ENCODE data around the gene TTC34.
"Not testable (repeated sequence)": the region's sequence is repeated elsewhere in the genome, so short reads cannot be mapped to it uniquely, and the experiment has no call there.

The TTC34 gene

DNA sequence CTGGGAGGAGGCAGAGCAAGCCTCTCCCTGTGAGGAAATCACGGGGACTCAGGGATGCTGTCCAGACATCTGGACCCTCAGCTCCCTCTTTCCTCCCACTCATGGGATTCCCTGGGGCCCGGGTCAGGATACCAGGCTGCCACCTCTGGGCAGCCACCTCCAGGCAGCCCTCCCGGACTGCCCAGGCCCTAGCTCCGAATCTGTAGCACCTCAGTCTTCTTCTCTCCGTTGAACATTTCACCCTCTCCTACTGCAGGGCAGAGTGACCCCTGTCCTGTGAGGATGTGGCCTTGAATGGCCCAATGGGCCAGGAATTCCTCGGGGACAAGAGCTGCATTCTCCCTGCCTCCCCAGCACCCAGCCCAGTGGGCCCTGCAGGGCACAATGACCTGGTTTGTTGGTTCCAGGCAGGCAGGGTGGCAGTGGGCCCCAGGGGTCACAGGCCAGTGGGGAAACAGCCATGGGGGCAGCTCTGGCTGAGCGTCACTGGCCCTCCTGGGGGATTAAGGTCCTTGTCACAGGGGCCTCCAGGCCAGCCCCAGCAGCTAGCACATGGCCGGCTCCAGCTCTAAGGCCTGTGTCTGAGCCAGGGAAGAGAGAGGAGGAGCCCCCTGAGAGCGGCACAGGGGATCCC lies 9.5 kb upstream of the TTC34 start:
- no peak for DNase-seq

DNA sequence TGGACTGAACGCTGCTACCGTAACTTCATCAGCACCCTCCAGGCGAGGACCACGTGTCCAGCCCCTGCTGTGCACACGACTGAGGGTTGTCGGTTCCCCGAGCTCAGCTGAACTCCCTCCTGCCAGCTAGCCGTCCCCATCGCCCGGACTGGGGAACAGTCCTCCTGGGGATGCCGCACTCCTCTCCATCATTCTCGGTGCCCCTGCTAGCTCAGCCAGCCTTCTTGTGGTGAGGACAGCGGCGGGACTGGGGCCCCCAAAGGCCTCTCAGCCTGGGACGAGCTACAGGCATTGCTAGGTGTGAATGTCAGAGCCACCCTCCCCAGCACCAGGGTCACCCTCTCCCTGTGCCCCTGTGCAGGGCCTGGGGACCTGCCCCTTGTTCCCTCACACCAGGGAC lies 8.8 kb upstream of the TTC34 start:
- DNase-seq = no peak

DNA sequence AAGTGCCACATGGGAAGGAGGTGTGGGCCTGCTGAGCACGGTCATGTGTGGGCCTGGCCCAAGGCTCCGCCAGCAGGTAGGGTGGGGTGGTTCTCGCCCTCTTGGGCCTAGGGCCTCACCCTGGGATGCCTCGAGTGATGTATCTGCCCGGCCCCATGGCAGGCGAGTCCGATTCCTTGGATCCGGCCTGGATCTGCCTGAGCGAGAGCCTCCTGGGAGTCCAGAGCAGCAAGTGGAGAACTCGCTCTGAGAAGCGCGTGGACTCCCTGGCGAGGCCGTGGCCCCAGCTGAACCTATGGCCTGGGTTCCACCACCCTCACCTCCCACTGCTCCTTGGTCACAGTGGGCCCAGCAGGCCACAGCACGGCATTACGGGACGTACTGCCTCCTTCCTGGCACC lies 8.2 kb upstream of the TTC34 start:
- no peak for DNase-seq

- DNase-seq = no peak
Observed at GRCh38 chr1:2808831-2809605, 7.5 kb upstream of the TTC34 start.

DNA sequence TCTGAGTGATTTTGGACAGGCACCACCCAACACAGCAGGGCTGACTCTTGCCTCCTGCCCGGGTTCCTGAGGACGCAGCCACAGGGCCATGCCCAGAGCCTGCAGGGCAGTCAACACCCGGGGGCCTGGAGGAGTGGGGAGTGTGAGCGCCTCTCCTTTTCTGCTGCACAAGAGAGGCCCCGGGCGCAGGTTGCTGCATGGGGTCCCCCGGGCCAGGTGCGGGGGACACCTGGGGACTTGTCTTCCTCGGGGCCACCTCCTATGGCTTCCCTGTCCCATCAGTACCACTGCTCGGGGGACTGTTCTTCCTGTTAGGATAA lies 6.9 kb upstream of the TTC34 start:
- no peak for DNase-seq

DNA sequence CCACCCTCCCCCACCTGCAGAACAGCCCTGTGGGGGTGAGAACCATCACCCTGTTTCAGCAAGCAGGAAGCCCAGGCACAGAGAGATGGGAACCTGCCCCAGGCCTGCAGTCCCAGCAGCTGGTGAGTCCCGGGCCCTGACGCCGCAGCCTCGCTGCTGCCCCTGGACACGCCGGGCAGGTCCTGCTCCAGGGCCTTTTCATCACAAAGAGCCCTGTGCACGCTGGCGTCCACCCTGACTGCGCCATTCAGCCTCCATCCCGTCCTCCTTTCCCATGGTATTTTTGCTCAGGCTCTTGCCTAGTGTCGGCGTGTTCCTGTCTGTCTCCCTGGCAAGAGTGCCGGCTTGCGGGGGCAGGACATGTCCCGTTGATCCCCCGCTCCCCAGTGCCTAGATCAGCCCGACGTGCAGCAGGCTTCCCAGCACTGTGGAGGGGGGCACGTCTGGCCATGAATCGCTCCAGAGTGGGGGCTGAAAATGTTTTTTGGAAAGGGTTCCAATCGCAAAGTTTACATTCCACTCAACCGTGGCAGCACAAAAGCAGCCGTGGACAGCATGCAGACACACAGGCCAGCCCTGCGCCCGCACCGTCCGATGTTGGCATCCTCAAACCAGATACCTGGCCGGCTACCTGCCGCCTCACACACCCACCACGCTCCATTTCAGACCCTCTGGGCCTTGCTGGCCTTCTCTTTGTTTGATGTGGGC lies 6.3 kb upstream of the TTC34 start:
- DNase-seq = no peak

- DNase-seq = no peak
Observed at GRCh38 chr1:2807036-2807435, 5.5 kb upstream of the TTC34 start.

DNA sequence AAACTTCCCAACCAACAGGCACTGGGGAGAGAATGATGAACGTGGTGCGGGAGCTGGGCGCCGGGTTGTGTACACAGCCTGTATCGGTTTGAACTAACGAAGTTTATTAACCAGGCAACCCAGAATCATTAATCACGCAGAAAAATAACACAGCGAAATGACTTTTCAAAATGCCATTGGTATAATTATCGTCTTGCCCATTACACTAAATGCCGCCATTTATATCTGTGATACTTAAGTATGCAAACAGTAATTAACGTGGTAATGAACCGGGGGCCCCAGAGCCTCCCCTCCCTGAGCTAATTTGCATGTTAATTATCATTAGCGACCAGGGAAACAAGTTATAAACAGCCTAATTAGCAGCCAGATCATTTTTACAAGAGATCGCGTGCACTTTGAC lies 5.1 kb upstream of the TTC34 start:
- DNase-seq = no peak

- DNase-seq = no peak
Observed at GRCh38 chr1:2805801-2806430, 4.4 kb upstream of the TTC34 start.

- no peak for DNase-seq
Observed at GRCh38 chr1:2804628-2805351, 3.3 kb upstream of the TTC34 start.

GRCh38 chr1:2803931-2804627 lies 2.6 kb upstream of the TTC34 start:
- DNase-seq = no peak

GRCh38 chr1:2803086-2803930 lies 1.8 kb upstream of the TTC34 start:
- no peak for DNase-seq

GRCh38 chr1:2802421-2802961 lies 998 bp upstream of the TTC34 start:
- DNase-seq = no peak

- no peak for DNase-seq
Observed at GRCh38 chr1:2801046-2801445, 447 bp downstream of the TTC34 start.

- no peak for DNase-seq
Observed at GRCh38 chr1:2800664-2801045, 838 bp downstream of the TTC34 start.

GRCh38 chr1:2799811-2800663 lies 1.5 kb downstream of the TTC34 start:
- no peak for DNase-seq

- not testable (repeated sequence) for DNase-seq
Observed at GRCh38 chr1:2798958-2799357, 2.5 kb downstream of the TTC34 start.

DNA sequence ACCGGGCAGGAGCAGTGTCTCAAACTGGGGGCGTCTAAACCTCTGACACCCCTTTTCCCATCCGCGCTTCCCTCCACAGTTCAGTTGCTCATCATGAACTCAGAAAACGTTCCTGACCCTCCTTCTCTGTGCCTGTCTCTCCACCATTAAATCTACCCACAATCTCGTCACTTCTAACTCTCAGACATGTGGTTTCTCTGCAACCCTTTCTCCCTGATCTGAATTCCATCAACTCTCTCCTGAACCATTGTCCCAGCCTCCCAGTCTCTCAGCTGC lies 3.8 kb downstream of the TTC34 start:
- no peak for DNase-seq

DNA sequence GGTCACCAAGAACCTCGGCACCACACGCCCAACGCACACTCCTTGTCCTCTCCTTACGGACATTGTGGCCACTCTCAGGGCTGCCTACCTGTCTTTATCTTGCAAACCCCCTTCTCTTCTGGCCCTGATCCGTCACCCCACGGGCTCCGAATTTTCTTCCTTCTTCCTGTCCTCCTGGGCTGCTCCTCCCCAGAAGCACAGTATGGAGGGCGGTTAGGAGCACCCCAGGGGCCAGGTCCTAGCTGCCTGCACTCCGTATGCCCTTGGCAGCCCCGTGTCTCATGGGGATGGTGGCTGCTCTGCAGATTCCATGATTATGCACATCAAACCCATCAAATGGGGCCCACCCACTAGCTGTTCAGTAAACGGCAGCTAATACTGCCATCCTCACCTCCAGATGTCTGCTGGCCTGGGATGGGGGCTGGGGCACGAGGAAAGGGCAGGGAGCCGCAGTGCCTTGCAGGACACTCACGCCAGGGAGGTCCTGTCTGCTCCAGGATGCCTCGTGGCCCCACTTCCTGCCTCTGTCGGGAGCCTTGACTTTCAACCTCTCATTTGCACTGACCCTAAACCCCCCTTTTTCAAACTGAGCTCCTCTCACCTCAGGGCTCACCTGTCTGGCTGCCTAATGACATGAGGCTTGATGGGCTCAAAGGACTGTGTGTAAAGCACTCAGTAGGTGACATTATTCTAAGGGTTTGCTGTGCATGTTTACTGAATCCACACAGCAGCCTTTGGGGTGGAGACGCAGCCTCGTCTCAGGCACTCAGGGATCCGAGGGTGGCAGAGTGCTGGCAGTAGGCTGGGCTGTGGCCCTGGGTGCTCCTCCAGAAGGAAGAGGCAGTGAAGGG lies 4.4 kb downstream of the TTC34 start:
- no peak for DNase-seq

GRCh38 chr1:2795926-2796325 lies 5.6 kb downstream of the TTC34 start:
- no peak for DNase-seq

Measured in activated T-cell treated with anti-CD3 and anti-CD28 coated beads for 4 hours (primary cell).